Measurements from ENCODE around the gene STYK1.
A peak's percentile ranks its signal among the peaks of the same experiment; 100 is the strongest.
"Not testable (repeated sequence)": the region's sequence is repeated elsewhere in the genome, so short reads cannot be mapped to it uniquely, and the experiment has no call there.

The STYK1 gene

DNA sequence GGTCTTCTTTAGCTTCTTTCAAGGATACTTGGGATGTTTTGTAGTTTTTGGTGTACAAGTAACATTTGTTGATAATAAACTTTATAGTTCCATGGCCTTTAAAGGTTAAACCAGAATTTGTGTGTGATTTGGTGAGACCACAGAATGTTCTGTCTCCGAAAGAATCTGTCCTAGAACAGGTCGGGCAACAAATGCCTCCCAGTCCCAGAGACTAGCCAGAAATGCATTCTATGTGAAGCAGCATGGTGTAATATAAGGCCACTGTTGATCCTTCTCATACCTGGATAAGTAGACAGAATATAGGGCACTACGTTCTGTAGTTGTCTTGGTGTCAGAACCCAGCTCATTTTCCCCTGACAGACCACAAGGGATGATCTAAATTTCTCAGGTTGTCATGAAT, 10.0 kb downstream of the STYK1 start:
- TF ChIP-seq, protein P1, sequence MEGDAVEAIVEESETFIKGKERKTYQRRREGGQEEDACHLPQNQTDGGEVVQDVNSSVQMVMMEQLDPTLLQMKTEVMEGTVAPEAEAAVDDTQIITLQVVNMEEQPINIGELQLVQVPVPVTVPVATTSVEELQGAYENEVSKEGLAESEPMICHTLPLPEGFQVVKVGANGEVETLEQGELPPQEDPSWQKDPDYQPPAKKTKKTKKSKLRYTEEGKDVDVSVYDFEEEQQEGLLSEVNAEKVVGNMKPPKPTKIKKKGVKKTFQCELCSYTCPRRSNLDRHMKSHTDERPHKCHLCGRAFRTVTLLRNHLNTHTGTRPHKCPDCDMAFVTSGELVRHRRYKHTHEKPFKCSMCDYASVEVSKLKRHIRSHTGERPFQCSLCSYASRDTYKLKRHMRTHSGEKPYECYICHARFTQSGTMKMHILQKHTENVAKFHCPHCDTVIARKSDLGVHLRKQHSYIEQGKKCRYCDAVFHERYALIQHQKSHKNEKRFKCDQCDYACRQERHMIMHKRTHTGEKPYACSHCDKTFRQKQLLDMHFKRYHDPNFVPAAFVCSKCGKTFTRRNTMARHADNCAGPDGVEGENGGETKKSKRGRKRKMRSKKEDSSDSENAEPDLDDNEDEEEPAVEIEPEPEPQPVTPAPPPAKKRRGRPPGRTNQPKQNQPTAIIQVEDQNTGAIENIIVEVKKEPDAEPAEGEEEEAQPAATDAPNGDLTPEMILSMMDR (IDR thresholded peaks at IDR 0.05; ENCODE audit: low read depth, low read length): no peak
- DNase-seq (ENCODE audit: extremely low read depth, low read depth): no peak

DNA sequence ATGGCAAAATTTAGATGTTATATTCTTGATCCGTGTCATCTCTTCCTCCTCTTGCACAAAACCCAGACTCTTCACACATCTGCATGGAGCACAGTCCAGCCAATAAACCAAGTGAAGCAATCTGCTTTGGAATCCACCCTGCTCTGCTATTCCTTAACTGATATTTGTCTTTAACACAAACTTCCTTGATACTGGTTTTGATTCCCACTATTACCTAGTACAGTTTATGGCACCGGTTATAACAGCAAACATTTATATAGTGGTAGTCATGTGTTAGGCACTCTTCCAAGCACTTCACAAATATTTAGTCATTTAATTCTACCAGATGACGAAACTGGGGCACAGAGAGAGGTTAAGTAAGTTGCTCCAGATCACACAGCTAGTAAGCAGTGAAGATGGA, 12.5 kb downstream of the STYK1 start:
- peak; percentile 0 for DNase-seq (ENCODE audit: extremely low read depth, low read depth)
- TF ChIP-seq, protein P1 (IDR thresholded peaks at IDR 0.05; ENCODE audit: low read depth, low read length): no peak

DNA sequence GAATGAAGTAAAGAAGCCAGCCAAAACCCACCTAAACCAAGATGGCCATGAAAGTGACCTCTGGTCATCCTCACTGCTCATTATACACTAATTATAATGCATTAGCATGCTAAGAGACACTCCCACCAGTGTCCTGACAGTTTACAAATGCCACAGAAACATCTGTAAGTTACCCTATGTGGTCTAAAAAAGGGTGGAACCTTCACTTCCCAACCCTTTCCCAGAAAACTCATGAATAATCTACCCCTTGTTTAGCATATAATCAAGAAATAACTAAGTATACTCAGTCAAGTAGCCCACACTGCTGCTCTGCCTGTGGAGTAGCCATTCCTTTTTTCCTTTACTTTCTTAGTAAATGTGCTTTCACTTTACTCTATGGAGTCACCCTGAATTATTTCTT, 19.8 kb downstream of the STYK1 start:
- TF ChIP-seq, protein P1 (IDR thresholded peaks at IDR 0.05; ENCODE audit: low read depth, low read length): no peak
- DNase-seq (ENCODE audit: extremely low read depth, low read depth): no peak

DNA sequence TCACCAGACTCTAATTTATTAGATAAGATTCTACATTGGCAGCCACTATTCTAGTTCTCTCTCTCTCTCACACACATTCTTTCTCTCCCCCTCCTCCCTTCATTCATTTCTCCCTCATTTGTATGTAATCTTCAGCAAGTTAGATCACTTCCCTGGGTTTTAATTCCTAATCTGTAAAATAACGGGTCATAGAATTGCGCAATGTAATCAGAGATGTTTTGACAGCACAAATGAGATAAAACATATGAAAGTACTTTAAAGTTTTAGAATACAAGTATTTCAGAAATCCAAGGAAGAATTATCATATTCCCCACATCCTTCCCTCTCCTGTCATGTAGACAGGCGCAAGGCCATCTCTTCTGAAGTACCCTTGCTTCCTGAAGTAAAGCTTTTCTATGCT, 21.7 kb downstream of the STYK1 start:
- no peak for DNase-seq (ENCODE audit: extremely low read depth, low read depth)
- TF ChIP-seq, protein P1 (IDR thresholded peaks at IDR 0.05; ENCODE audit: low read depth, low read length): no peak

DNA sequence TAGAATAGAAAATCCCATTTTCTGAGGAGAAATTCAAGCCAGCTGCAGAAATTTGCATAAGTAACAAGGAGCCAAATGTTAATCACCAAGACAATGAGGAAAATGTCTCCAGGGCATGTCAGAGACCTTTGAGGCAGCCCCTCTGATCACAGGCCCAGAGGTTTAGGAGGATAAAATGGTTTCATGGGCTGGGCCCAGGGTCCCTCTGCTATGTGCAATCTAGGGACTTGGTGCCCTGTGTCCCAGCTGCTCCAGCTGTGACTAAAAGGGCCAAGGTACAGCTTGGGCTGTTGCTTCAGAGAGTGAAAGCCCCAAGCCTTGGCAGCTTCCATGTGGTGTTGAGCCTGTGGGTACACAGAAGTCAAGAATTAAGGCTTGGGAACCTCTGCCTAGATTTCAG, 27.3 kb downstream of the STYK1 start:
- DNase-seq (ENCODE audit: extremely low read depth, low read depth): not testable (repeated sequence)

DNA sequence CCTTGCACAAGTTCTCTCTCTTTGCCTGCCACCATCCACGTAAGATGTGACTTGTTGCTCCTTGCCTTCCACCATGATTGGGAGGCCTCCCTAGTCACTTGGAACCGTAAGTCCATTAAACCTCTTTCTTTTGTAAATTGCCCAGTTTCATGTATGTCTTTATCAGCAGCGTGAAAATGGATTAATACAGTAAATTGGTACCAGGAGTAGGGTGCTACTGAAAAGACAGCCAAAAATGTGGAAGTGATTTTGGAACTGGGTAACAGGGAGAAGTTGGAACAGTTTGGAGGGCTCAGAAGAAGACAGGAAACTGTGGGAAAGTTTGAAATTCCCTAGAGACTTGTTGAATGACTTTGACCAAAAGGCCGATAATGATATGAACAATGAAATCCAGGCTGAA, 27.9 kb downstream of the STYK1 start:
- TF ChIP-seq, protein P1 (IDR thresholded peaks at IDR 0.05; ENCODE audit: low read depth, low read length): no peak
- no peak for DNase-seq (ENCODE audit: extremely low read depth, low read depth)

DNA sequence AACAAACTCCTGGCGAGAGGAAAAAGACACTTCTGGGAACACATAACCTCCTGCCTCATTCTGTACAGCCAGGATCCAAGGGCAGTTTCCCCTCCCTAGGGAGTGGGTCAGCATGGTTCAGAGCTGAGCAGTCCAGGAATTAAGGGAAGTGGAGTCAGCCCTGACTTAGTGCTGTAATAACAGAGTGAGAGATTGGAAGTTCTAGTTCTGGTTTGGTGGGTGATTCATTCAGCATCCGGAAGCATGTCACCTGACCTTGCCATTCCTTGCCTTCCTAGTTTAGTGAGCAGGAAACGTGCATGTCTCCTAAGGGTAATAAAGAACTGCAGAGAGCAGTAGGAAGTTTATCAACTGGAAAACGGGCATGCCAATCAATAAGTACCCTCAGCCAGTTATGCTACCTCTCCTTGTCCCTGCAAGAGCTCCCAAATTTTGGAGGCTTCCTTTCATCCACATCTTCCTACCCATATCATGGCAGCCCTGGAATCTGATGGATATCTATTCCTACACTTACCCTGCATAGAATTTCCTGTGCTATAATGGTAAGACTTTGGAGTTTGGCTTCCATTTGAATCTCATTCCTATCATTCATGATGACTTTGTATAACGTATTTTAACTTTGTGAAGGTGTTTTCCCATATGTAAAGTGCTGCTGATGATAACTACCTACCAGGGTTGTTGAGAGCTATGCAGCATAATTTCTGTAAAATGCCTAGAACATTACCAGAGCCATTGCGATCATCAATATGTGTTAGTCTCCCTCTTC, 31.9 kb downstream of the STYK1 start:
- TF ChIP-seq, protein P1 (IDR thresholded peaks at IDR 0.05; ENCODE audit: low read depth, low read length): no peak
- no peak for DNase-seq (ENCODE audit: extremely low read depth, low read depth)

DNA sequence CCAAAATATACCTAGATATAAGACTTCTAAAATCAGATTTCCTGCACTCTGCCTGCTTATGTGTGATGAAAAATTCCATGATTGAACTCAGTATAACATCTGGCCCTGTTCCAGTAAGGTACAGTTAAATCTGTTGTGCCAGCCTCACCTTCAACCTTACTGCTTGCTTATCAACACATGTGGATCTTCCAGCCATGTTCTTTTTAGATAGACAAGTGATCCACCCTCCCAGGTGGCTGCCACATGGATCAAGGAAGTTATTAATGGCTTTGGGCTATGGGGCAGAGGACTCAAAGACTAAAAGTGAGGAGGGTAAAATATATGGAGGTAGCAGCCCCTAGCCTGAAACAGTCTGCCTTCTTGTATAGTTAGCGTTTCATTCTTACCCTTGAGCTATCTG, 35.1 kb downstream of the STYK1 start:
- TF ChIP-seq, protein P1 (IDR thresholded peaks at IDR 0.05; ENCODE audit: low read depth, low read length): no peak
- DNase-seq (ENCODE audit: extremely low read depth, low read depth): no peak
